Colonic mucosa (tissue), 4 donors: ENCODE measurements around the gene EYS. TPM values are rescaled to one million over a fixed set of nuclear protein-coding genes. Genes with fewer than 3 reads are reported as not detected.

Experiments used
- DNase-seq: peaks from one replicate; pipeline ENCODE4 v3.0.0-alpha.2; 2020
- H3K27ac ChIP-seq: fragments of 200-600 bp; one replicate; pipeline ENCODE4 v1.8.0; 2021
- H3K27me3 ChIP-seq: fragments of 200-600 bp; one replicate; pipeline ENCODE4 v1.8.0; 2021
- H3K36me3 ChIP-seq: fragments of 200-600 bp; one replicate; pipeline ENCODE4 v1.8.0; 2021
- H3K4me1 ChIP-seq: fragments of 200-600 bp; one replicate; pipeline ENCODE4 v1.8.0; 2021; ENCODE audit warnings: mild to moderate bottlenecking
- H3K4me3 ChIP-seq: fragments of 200-600 bp; one replicate; pipeline ENCODE4 v1.8.0; 2021
- H3K9ac ChIP-seq, 2 donors: one replicate each; pipeline ENCODE4 v1.7.0; 2013; ENCODE audit warnings: control low read depth in 2 of 2, low read depth in 2 of 2, low read length in 2 of 2
- H3K9me3 ChIP-seq: fragments of 200-600 bp; one replicate; pipeline ENCODE4 v1.8.0; 2021
- intact Hi-C: fragments of 100-400 bp; cut with DNase I; formaldehyde crosslinking; loops from one replicate; pipeline ENCODE4 v1.14.1; 2022
- total RNA-seq, 2 donors: library from RNA; stranded (reverse); fragmentation: NEBNext Ultra II Directional in 1 of 2; extraction: Animal tissue kit (Norgen Biotek cat#: 25700) in 1 of 2; gene quantifications; one replicate each; pipeline ENCODE4 v1.2.1, GENCODE V29; 2021
- TF ChIP-seq, protein P1 (sequence below): fragments of 200-600 bp; IDR thresholded peaks from one replicate; pipeline ENCODE4 v1.8.0; 2022; ENCODE audit warnings: antibody characterized with exemption, mild to moderate bottlenecking
- donor health status: healthy.
- donor health status: DM: no; HTN: no; CAD: no.
- donor health status: DM: no; HTN: no; CAD: no.

EYS gene
- total RNA-seq, 2 donors from 2014 or later, result 0.64 to 0.82 TPM

DNA sequence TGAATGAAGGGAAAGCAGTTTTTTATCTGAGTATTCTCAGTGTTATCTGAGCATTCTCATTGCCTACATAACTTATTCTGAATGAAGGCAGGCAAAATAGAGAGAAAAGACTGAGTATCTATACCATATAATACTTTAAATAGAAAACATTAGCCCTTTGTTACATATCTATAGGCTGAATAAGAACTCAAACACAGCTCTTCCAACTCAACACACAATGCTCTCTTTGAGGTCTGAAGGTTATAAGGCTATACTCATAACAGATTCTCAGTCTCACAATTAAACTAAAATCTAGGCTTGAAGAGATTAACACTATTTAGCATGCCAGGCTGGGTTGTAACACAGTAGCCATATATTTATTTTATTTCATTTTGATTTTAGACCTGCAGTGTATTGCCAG is 56.9 kb downstream of the EYS start:
- H3K27me3 ChIP-seq, result no peaks in the 10 kb centered on the region
- no peak overlapping the region for H3K4me3 ChIP-seq
- TF ChIP-seq, protein P1, sequence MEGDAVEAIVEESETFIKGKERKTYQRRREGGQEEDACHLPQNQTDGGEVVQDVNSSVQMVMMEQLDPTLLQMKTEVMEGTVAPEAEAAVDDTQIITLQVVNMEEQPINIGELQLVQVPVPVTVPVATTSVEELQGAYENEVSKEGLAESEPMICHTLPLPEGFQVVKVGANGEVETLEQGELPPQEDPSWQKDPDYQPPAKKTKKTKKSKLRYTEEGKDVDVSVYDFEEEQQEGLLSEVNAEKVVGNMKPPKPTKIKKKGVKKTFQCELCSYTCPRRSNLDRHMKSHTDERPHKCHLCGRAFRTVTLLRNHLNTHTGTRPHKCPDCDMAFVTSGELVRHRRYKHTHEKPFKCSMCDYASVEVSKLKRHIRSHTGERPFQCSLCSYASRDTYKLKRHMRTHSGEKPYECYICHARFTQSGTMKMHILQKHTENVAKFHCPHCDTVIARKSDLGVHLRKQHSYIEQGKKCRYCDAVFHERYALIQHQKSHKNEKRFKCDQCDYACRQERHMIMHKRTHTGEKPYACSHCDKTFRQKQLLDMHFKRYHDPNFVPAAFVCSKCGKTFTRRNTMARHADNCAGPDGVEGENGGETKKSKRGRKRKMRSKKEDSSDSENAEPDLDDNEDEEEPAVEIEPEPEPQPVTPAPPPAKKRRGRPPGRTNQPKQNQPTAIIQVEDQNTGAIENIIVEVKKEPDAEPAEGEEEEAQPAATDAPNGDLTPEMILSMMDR, result no peak
- H3K36me3 ChIP-seq, result no peaks in the 10 kb centered on the region
- DNase-seq, result no peak
- intact Hi-C loops, result no loop called here
- no peak overlapping the region for H3K9ac ChIP-seq
- H3K27ac ChIP-seq, result no peak overlapping the region
- no peaks in the 10 kb centered on the region for H3K4me1 ChIP-seq
- H3K9me3 ChIP-seq, result no peaks in the 10 kb centered on the region

DNA sequence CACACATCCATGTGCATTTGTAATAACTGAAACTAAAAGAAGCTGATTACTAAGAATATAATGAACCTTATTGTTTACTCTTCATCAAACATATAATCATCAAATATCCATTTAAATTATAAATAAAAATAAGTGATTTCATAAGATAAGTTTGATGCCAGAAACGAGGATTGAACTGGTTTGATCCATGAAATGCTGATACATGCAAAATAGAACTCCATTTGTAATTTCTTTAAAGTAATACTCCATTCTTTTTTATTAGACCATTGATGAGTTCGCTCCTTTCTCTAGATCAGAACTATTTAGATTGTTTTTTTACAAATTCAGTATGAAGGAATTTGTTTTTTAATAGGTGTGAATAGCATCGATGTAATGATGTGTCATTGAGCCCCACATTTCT is 57.6 kb downstream of the EYS start:
- no peak overlapping the region for H3K4me3 ChIP-seq
- intact Hi-C loops, result no loop called here
- no peak for DNase-seq

DNA sequence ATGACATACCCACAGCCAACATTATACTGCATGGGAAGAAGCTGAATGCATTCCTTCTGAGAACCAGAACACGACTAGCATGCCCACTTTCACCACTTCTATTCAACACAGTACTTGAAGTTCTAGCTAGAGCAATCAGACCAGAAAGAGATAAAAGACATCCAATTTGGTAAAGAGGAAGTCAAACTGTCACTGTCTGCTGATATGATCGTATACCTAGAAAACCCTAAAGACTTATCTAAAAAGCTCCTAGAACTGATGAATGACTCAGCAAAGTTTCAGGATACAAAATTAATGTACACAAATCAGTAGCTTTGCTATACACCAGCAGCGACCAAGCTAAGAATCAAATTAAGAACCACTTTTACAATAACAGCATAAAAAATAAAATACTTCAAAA is 60.5 kb downstream of the EYS start:
- no peaks in the 10 kb centered on the region for H3K36me3 ChIP-seq
- no peaks in the 10 kb centered on the region for H3K27me3 ChIP-seq
- no peaks in the 10 kb centered on the region for H3K4me1 ChIP-seq
- TF ChIP-seq, protein P1, result no peak
- intact Hi-C loops, result no loop called here
- H3K27ac ChIP-seq, result no peak overlapping the region
- no peak overlapping the region for H3K9ac ChIP-seq
- DNase-seq, result no peak
- no peak overlapping the region for H3K4me3 ChIP-seq
- no peaks in the 10 kb centered on the region for H3K9me3 ChIP-seq

More for the DNA sequence above, 57.6 kb downstream of the EYS start:
- TF ChIP-seq, protein P1, result no peak
- H3K27ac ChIP-seq, result no peak overlapping the region
- H3K9ac ChIP-seq, result no peak overlapping the region
- no peaks in the 10 kb centered on the region for H3K4me1 ChIP-seq
- no peaks in the 10 kb centered on the region for H3K36me3 ChIP-seq
- H3K9me3 ChIP-seq, result no peaks in the 10 kb centered on the region
- H3K27me3 ChIP-seq, result no peaks in the 10 kb centered on the region

DNA sequence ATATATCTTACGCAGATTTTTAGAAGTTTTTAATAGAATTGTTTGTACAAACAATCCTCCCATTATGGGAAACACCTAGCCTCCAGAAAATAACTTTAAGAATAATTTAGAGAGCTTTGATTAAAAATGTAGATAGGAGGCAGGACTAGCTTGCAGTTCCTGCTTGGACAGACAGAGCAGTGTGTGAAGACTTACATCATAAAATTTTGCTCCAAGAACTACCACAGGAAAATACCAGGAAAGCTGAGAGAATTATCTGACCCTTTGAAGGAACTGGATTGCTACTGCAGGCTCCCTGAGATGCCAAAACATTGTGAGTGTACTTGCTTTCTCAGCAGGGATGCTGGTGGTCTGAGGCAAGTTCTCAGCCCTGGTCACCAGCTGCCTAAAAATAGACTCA is 64.2 kb downstream of the EYS start:
- DNase-seq, result no peak
- TF ChIP-seq, protein P1, result no peak
- Histone ChIP-seq H3K4me3 (no peak overlapping the region), H3K4me1 (no peaks in the 10 kb centered on the region), H3K36me3 (no peaks in the 10 kb centered on the region), H3K9me3 (no peaks in the 10 kb centered on the region), H3K27ac (no peak overlapping the region), H3K27me3 (no peaks in the 10 kb centered on the region), H3K9ac (no peak overlapping the region)
- intact Hi-C loops, result no loop called here

DNA sequence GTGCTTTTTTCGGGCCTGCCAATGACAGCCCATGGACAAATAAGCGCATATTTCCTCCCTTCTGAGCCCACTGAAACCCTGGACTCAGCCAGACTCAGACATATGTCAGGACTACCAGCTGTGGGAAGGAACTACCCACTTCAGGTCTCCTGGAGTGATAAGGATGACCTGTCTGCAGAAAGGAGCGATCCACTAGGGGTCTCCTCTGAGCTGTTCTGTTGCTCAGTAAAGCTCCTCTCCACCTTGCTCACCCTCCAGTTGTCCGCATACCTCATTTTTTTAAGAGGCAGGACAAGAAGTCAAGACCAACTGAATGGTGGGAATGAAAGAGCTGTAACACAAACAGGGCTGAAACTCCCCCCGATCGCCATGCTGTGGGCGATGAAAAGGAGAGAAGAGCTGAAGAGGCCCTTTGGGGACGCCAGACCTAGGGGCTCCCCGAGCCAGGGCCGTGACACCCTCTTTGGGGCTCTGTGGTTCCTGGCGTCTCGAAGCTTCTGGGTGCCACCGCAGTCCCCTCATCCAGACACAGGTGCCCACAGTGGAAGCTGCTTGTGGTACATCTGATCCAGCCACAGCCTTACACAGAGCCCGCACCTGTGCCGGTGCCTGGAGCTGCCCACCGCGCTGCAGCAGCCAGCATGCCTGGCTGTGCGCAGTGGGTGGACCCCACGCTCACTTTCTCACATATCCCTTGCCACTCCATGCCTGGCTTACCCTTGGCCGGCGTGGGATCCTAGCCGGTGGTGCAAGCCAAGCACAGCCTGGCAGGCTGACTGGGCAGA is 68.8 kb downstream of the EYS start:
- peak; percentile 28 for DNase-seq
- intact Hi-C loops, result loop anchor here (5.0 kb wide), 1 partner anchor 139 kb away; no protein-coding TSS in a partner anchor
- Histone ChIP-seq H3K9ac (no peak overlapping the region), H3K36me3 (no peaks in the 10 kb centered on the region), H3K27ac (no peak overlapping the region), H3K4me3 (no peak overlapping the region), H3K4me1 (no peaks in the 10 kb centered on the region), H3K9me3 (no peaks in the 10 kb centered on the region), H3K27me3 (no peaks in the 10 kb centered on the region)
- TF ChIP-seq, protein P1, result peak; percentile 15
